ENCODE results near the gene NELFE. TPM values are rescaled to one million over a fixed set of nuclear protein-coding genes. Genes with fewer than 3 reads are reported as not detected.

The NELFE gene
- total RNA-seq, 6 experiments from 2014 or later = 9.3 to 33.8 (median 18.3) TPM

- Histone ChIP-seq H3K9me3 (no peaks in the 10 kb centered on the region), H3K4me3 (no peak overlapping the region), H3K27ac (no peak overlapping the region), H3K27me3 (no peaks in the 10 kb centered on the region), H3K4me1 (peaks cover 0 to 26% (median 8%) of the 10 kb centered on the region in 4 donors), H3K36me3 (peaks cover 15 to 65% (median 32%) of the 10 kb centered on the region in 4 donors)
- ATAC-seq = no peak
- intact Hi-C loops (cut with DNase I) = no loop called here
- DNase-seq = peak in 1 of 3 donors; percentile 21
- no peak for TF ChIP-seq POLR2A (IDR thresholded peaks at IDR 0.05)
- TF ChIP-seq, protein P1, sequence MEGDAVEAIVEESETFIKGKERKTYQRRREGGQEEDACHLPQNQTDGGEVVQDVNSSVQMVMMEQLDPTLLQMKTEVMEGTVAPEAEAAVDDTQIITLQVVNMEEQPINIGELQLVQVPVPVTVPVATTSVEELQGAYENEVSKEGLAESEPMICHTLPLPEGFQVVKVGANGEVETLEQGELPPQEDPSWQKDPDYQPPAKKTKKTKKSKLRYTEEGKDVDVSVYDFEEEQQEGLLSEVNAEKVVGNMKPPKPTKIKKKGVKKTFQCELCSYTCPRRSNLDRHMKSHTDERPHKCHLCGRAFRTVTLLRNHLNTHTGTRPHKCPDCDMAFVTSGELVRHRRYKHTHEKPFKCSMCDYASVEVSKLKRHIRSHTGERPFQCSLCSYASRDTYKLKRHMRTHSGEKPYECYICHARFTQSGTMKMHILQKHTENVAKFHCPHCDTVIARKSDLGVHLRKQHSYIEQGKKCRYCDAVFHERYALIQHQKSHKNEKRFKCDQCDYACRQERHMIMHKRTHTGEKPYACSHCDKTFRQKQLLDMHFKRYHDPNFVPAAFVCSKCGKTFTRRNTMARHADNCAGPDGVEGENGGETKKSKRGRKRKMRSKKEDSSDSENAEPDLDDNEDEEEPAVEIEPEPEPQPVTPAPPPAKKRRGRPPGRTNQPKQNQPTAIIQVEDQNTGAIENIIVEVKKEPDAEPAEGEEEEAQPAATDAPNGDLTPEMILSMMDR (IDR thresholded peaks at IDR 0.05) = no peak
- WGBS (ENCODE audit: insufficient coverage, low coverage, low lambda C conversion rate, missing lambda C conversion rate) = 80% methylated on average over 8 of the region's 10 CpGs
These were observed 8.5 kb upstream of the NELFE start for GRCh38 chr6:31966997-31967925.

DNA sequence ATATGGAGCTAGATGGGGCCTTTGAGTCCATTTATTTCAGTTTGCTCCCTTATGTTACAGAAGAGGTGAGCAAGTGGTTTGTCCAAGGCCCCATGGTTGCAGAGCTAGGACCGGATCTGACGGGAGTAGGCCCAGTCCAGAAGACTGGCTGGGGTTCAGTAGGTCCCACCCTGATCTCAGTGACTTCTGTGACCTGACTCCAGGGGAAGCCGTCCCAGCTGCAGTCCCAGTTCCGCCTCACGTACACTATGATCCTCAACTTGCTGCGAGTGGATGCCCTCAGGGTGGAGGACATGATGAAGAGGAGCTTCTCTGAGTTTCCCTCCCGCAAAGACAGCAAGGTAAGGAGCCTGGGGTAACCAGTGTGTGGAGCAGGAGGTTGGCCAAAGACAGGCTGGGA is 7.7 kb upstream of the NELFE start:
- Histone ChIP-seq H3K9me3 (no peaks in the 10 kb centered on the region), H3K27me3 (no peaks in the 10 kb centered on the region), H3K4me3 (no peak overlapping the region), H3K27ac (peak overlapping the region in 1 of 3 donors; percentile 31), H3K36me3 (peaks cover 15 to 72% (median 36%) of the 10 kb centered on the region in 4 donors), H3K4me1 (peaks cover 0 to 25% (median 8%) of the 10 kb centered on the region in 4 donors)
- WGBS (ENCODE audit: insufficient coverage, low coverage, low lambda C conversion rate, missing lambda C conversion rate) = 76% methylated on average over 3 of the region's 7 CpGs
- DNase-seq = peak in 1 of 3 donors; percentile 16
- no peak for TF ChIP-seq POLR2A (IDR thresholded peaks at IDR 0.05)
- TF ChIP-seq, protein P1 (IDR thresholded peaks at IDR 0.05) = no peak
- intact Hi-C loops (cut with DNase I) = no loop called here
- ATAC-seq = no peak

- no peak overlapping the region for H3K4me3 ChIP-seq
- H3K4me1 ChIP-seq = peaks cover 0 to 17% (median 8%) of the 10 kb centered on the region in 4 donors
- WGBS (ENCODE audit: insufficient coverage, low coverage, low lambda C conversion rate, missing lambda C conversion rate) = 54% methylated on average over 9 of the region's 13 CpGs
- no peaks in the 10 kb centered on the region for H3K9me3 ChIP-seq
- DNase-seq (peak; percentile 47 to 75 (median 73)), ATAC-seq (peak; percentile 63 to 92 (median 86))
- H3K36me3 ChIP-seq = peaks cover 15 to 80% (median 39%) of the 10 kb centered on the region in 4 donors
- TF ChIP-seq, protein P1 (IDR thresholded peaks at IDR 0.05) = peak in 2 of 4 donors; percentile 26 to 28
- no peak for TF ChIP-seq POLR2A (IDR thresholded peaks at IDR 0.05)
- H3K27me3 ChIP-seq = no peaks in the 10 kb centered on the region
- H3K27ac ChIP-seq = peak overlapping the region in 2 of 3 donors; percentile 25 to 31
- intact Hi-C loops (cut with DNase I) = no loop called here
These were observed 6.9 kb upstream of the NELFE start for GRCh38 chr6:31965700-31966099.

GRCh38 chr6:31963921-31964320 is 5.2 kb upstream of the NELFE start:
- DNase-seq = no peak
- TF ChIP-seq, protein P1 (IDR thresholded peaks at IDR 0.05) = no peak

More at GRCh38 chr6:31963921-31964320, 5.2 kb upstream of the NELFE start:
- Histone ChIP-seq H3K9me3 (no peaks in the 10 kb centered on the region), H3K27ac (no peak overlapping the region), H3K27me3 (no peaks in the 10 kb centered on the region), H3K4me1 (peaks cover 0 to 21% (median 10%) of the 10 kb centered on the region in 4 donors), H3K4me3 (no peak overlapping the region), H3K36me3 (peaks cover 15 to 75% (median 42%) of the 10 kb centered on the region in 4 donors)
- intact Hi-C loops (cut with DNase I) = no loop called here
- WGBS (ENCODE audit: insufficient coverage, low coverage, low lambda C conversion rate, missing lambda C conversion rate) = 93% methylated on average over 12 of the region's 19 CpGs
- no peak for ATAC-seq

All from right lobe of liver (tissue), 6 donors.